ENCODE measurements around the gene FUT4.
"Not testable (repeated sequence)": the region's sequence is repeated elsewhere in the genome, so short reads cannot be mapped to it uniquely, and the experiment has no call there.

FUT4 gene

GRCh38 chr11:94567181-94567670, 23.5 kb downstream of the FUT4 start, which contains the start of gene PIWIL4:
PIWIL4 (plus strand) TSS chr11:94567368; CDS start chr11:94567519, 151 bp downstream.
- DNase-seq (ENCODE audit: low read depth in 2 of 2): no peak

GRCh38 chr11:94568200-94568599, 24.5 kb downstream of the FUT4 start:
- DNase-seq (ENCODE audit: low read depth in 2 of 2): no peak

- no peak for DNase-seq (ENCODE audit: low read depth in 2 of 2)
These were observed 25.0 kb downstream of the FUT4 start for GRCh38 chr11:94568717-94569116.

GRCh38 chr11:94572975-94573374, 29.3 kb downstream of the FUT4 start:
- not testable (repeated sequence) for DNase-seq (ENCODE audit: low read depth in 2 of 2)

- peak; percentile 78 to 82 for DNase-seq (ENCODE audit: low read depth in 2 of 2)
These were observed 30.7 kb downstream of the FUT4 start for GRCh38 chr11:94574193-94574961.

GRCh38 chr11:94576306-94576705, 32.6 kb downstream of the FUT4 start:
- no peak for DNase-seq (ENCODE audit: low read depth in 2 of 2)

GRCh38 chr11:94577841-94578240, 34.1 kb downstream of the FUT4 start:
- DNase-seq (ENCODE audit: low read depth in 2 of 2): no peak

- DNase-seq (ENCODE audit: low read depth in 2 of 2): no peak
These were observed 38.2 kb downstream of the FUT4 start for GRCh38 chr11:94581926-94582325.

- DNase-seq (ENCODE audit: low read depth in 2 of 2): no peak
These were observed 39.6 kb downstream of the FUT4 start for GRCh38 chr11:94583213-94583865.

GRCh38 chr11:94583866-94584500, 40.3 kb downstream of the FUT4 start:
- no peak for DNase-seq (ENCODE audit: low read depth in 2 of 2)

- no peak for DNase-seq (ENCODE audit: low read depth in 2 of 2)
These were observed 41.3 kb downstream of the FUT4 start for GRCh38 chr11:94584978-94585377.

- no peak for DNase-seq (ENCODE audit: low read depth in 2 of 2)
These were observed 41.7 kb downstream of the FUT4 start for GRCh38 chr11:94585399-94585798.

GRCh38 chr11:94586546-94586945, 42.8 kb downstream of the FUT4 start:
- DNase-seq (ENCODE audit: low read depth in 2 of 2): no peak

- DNase-seq (ENCODE audit: low read depth in 2 of 2): no peak
These were observed 43.3 kb downstream of the FUT4 start for GRCh38 chr11:94586978-94587377.

- DNase-seq (ENCODE audit: low read depth in 2 of 2): no peak
These were observed 44.7 kb downstream of the FUT4 start for GRCh38 chr11:94588366-94588942.

GRCh38 chr11:94590352-94591041, 46.8 kb downstream of the FUT4 start:
- no peak for DNase-seq (ENCODE audit: low read depth in 2 of 2)

GRCh38 chr11:94593030-94593429, 49.3 kb downstream of the FUT4 start:
- no peak for DNase-seq (ENCODE audit: low read depth in 2 of 2)

- DNase-seq (ENCODE audit: low read depth in 2 of 2): no peak
These were observed 51.4 kb downstream of the FUT4 start for GRCh38 chr11:94595076-94595475.

GRCh38 chr11:94597896-94598295, 54.2 kb downstream of the FUT4 start:
- no peak for DNase-seq (ENCODE audit: low read depth in 2 of 2)

All from fibroblast of skin of left quadriceps (primary cell).